NCI-H748 (cell line): ENCODE measurements around the gene PSMB4.
"Not testable (repeated sequence)": the region's sequence is repeated elsewhere in the genome, so short reads cannot be mapped to it uniquely, and the experiment has no call there.

Experiments used
- DNase-seq: peaks from one replicate; lab custom pipeline; 2025; ENCODE audit not compliant: unreplicated experiment; lab: John Stamatoyannopoulos, UW

The PSMB4 gene

GRCh38 chr1:151436985-151437384 is 37.6 kb downstream of the PSMB4 start:
- no peak for DNase-seq

GRCh38 chr1:151437396-151437795 is 38.0 kb downstream of the PSMB4 start:
- not testable (repeated sequence) for DNase-seq

- DNase-seq: peak; percentile 69
Measured at GRCh38 chr1:151443846-151444782, 44.7 kb downstream of the PSMB4 start.

GRCh38 chr1:151444783-151445177 is 45.4 kb downstream of the PSMB4 start:
- no peak for DNase-seq

- DNase-seq: no peak
Measured at GRCh38 chr1:151447696-151448095, 48.3 kb downstream of the PSMB4 start.
